Nephron (organoid): ENCODE results near the gene PLD1.

Experiments
- H3K27ac Mint-ChIP-seq, 3 experiments: 2 replicates each; pipeline ENCODE4 v1.8.0; 2020; ENCODE audit warnings: mixed read lengths in 3 of 3, mild to moderate bottlenecking in 2 of 3, moderate library complexity in 1 of 3
- H3K27me3 Mint-ChIP-seq: 2 replicates; pipeline ENCODE4 v1.8.0; 2021; ENCODE audit warnings: low read depth, mild to moderate bottlenecking, moderate library complexity, mixed read lengths
- H3K36me3 Mint-ChIP-seq: 2 replicates; pipeline ENCODE4 v1.8.0; 2020; ENCODE audit warnings: low read depth, mixed read lengths
- H3K4me1 Mint-ChIP-seq: 2 replicates; pipeline ENCODE4 v1.8.0; 2020; ENCODE audit warnings: mixed read lengths
- H3K4me3 Mint-ChIP-seq, 3 experiments: 2 replicates each; pipeline ENCODE4 v1.8.0; 2020; ENCODE audit warnings: mild to moderate bottlenecking in 3 of 3, mixed read lengths in 3 of 3, moderate library complexity in 2 of 3
- H3K9me3 Mint-ChIP-seq: 2 replicates; pipeline ENCODE4 v1.8.0; 2020; ENCODE audit warnings: mixed read lengths
- TF ChIP-seq, protein P1 (sequence below), 3 experiments: fragments of 200-600 bp; sonication (generic); IDR thresholded peaks; one replicate each; pipeline ENCODE4 v1.5.0; 2021; ENCODE audit warnings: antibody characterized with exemption in 3 of 3; ENCODE audit not compliant: unreplicated experiment in 3 of 3

The PLD1 gene

DNA sequence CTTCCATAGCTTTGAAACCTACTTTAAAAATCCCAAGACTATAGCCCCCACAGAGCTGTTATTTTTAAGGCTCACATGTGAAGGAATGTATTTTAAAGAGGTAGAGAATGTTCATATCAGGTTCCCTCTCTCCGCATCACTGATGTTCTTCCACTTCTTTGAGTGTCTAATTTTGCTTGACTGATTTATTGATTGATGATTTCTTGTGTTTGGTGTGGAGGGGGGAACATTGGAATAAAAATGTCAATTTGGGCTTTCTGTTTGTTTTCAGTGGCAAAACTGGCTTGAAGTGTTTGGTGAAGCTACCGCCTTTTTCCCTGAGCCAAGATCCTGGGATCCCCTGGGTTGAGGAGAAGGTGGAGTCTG lies 30.1 kb upstream of the PLD1 start:
- peaks cover 26% of the 10 kb centered on the region for H3K4me1 Mint-ChIP-seq
- H3K36me3 Mint-ChIP-seq: no peaks in the 10 kb centered on the region
- no peaks in the 10 kb centered on the region for H3K9me3 Mint-ChIP-seq
- no peaks in the 10 kb centered on the region for H3K27me3 Mint-ChIP-seq
- TF ChIP-seq, protein P1, sequence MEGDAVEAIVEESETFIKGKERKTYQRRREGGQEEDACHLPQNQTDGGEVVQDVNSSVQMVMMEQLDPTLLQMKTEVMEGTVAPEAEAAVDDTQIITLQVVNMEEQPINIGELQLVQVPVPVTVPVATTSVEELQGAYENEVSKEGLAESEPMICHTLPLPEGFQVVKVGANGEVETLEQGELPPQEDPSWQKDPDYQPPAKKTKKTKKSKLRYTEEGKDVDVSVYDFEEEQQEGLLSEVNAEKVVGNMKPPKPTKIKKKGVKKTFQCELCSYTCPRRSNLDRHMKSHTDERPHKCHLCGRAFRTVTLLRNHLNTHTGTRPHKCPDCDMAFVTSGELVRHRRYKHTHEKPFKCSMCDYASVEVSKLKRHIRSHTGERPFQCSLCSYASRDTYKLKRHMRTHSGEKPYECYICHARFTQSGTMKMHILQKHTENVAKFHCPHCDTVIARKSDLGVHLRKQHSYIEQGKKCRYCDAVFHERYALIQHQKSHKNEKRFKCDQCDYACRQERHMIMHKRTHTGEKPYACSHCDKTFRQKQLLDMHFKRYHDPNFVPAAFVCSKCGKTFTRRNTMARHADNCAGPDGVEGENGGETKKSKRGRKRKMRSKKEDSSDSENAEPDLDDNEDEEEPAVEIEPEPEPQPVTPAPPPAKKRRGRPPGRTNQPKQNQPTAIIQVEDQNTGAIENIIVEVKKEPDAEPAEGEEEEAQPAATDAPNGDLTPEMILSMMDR (IDR thresholded peaks at IDR 0.05; ENCODE audit: unreplicated experiment in 3 of 3): no peak
- H3K4me3 Mint-ChIP-seq: no peak overlapping the region
- H3K27ac Mint-ChIP-seq: peak overlapping the region in 2 of 3 experiments; percentile 7 to 47

DNA sequence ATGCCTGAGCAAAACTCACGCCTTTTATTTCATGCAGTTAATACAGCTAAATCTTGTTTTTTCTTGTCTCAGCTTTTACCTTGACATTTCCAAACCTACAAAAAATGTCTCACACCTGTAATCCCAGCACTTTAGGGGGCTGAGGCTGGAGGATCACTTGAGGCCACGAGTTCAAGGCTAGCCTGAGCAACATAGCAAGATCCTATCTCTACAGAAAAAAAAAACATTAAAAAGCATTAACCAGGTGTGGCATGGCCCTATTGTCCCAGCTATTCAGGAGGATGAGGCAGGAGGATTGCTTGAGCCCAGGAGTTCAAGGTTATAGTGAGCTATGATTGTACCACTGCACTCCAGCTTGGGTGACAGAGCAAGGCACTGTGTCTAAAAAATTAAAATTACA lies 29.0 kb upstream of the PLD1 start:
- TF ChIP-seq, protein P1 (IDR thresholded peaks at IDR 0.05; ENCODE audit: unreplicated experiment in 3 of 3): no peak
- no peaks in the 10 kb centered on the region for H3K36me3 Mint-ChIP-seq
- no peak overlapping the region for H3K4me3 Mint-ChIP-seq
- H3K4me1 Mint-ChIP-seq: peaks cover 31% of the 10 kb centered on the region
- H3K27ac Mint-ChIP-seq: no peak overlapping the region
- H3K9me3 Mint-ChIP-seq: no peaks in the 10 kb centered on the region
- H3K27me3 Mint-ChIP-seq: no peaks in the 10 kb centered on the region

DNA sequence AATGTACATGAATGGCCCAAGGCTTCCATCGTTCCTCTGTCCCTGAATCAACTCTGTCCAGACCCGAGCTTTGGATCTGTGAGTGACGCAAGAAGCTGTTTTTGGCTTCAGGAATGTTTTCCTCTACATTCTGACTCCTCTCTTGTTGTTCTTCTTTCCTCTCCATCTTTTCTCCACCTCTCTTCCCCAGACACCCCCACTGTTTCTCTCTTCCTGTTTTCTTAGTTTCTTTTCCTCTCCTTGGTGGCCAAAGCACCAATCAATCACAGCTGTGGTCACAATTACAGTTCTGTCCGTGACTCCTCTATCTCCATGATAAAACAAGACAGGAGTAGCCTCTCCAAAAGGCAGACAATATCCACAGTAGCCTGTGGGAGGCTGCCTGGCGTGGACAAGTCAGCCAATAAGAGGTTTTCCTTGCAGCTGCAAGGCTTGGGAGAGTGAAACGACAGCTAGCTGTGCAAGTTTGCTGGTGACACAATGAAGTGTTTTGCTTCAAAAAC lies 28.0 kb upstream of the PLD1 start:
- H3K36me3 Mint-ChIP-seq: no peaks in the 10 kb centered on the region
- peak overlapping the region; percentile 47 to 67 (median 49) for H3K4me3 Mint-ChIP-seq
- TF ChIP-seq, protein P1 (IDR thresholded peaks at IDR 0.05; ENCODE audit: unreplicated experiment in 3 of 3): peak in 2 of 3 experiments; percentile 18 to 23
- H3K9me3 Mint-ChIP-seq: no peaks in the 10 kb centered on the region
- no peaks in the 10 kb centered on the region for H3K27me3 Mint-ChIP-seq
- peaks cover 37% of the 10 kb centered on the region for H3K4me1 Mint-ChIP-seq
- H3K27ac Mint-ChIP-seq: peak overlapping the region; percentile 57 to 91 (median 79)

DNA sequence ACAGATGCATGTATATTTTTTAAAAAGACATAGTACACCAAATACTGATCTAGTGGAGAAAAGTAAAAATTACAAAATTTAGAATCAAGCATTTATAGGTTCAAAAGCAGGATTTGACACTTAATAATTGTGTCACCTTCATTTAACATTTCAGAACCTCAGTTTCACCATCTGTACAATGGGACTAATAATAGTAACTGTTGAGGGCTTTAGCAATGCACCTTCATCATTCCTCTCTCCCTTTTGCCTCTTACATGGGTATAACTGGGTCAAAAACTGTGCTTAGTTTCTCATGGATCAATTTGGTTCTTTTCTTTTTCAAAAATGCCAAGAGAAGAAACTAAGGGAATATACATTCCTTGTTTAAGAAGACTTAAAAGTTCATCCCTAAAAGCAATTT lies 27.4 kb upstream of the PLD1 start:
- H3K4me3 Mint-ChIP-seq: no peak overlapping the region
- H3K9me3 Mint-ChIP-seq: no peaks in the 10 kb centered on the region
- TF ChIP-seq, protein P1 (IDR thresholded peaks at IDR 0.05; ENCODE audit: unreplicated experiment in 3 of 3): no peak
- no peaks in the 10 kb centered on the region for H3K27me3 Mint-ChIP-seq
- peak overlapping the region; percentile 57 to 91 (median 79) for H3K27ac Mint-ChIP-seq
- no peaks in the 10 kb centered on the region for H3K36me3 Mint-ChIP-seq
- H3K4me1 Mint-ChIP-seq: peaks cover 41% of the 10 kb centered on the region

DNA sequence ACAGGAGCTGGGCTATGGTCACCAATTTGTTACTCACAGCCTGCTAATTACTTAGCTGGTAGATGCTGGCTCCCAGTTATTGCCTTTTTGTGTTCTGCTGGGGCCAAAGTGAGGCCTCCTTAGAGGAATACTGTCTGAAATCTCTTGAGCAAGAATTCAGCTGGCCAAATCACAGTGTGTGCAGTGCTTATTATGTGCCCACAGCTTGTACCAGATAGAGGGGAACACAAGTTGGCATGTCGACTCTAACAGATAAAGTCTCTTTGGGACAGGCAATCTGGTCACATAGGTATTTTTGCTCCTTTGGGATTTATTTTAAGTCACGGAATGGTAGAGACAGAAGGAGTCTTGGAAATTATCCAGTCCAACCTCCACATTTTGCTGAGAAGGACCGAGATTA lies 26.6 kb upstream of the PLD1 start:
- Mint-ChIP-seq H3K36me3 (no peaks in the 10 kb centered on the region), H3K27me3 (no peaks in the 10 kb centered on the region), H3K27ac (no peak overlapping the region), H3K4me3 (no peak overlapping the region), H3K9me3 (no peaks in the 10 kb centered on the region), H3K4me1 (peaks cover 42% of the 10 kb centered on the region)
- TF ChIP-seq, protein P1 (IDR thresholded peaks at IDR 0.05; ENCODE audit: unreplicated experiment in 3 of 3): no peak

DNA sequence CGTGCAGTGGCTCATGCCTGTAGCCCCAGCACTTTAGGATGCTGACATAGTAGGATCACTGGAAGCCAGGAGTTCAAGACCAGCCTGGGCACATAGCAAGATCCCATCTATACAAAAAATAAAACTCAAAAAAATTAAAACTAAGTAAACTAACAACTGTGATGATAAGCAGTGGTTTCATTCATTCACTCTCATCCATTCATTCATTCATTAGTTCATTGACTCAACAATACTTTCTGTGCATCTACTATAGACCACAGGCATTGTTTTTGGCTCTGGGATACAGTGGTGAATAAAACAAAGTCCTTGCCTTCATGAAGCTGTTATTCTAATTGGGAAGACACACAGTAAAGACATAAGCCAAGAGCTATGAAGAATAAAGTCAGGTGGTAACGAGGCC lies 25.3 kb upstream of the PLD1 start:
- TF ChIP-seq, protein P1 (IDR thresholded peaks at IDR 0.05; ENCODE audit: unreplicated experiment in 3 of 3): no peak
- H3K4me3 Mint-ChIP-seq: no peak overlapping the region
- H3K27me3 Mint-ChIP-seq: no peaks in the 10 kb centered on the region

More for the DNA sequence above, 25.3 kb upstream of the PLD1 start:
- Mint-ChIP-seq H3K4me1 (peaks cover 34% of the 10 kb centered on the region), H3K27ac (no peak overlapping the region), H3K36me3 (no peaks in the 10 kb centered on the region), H3K9me3 (no peaks in the 10 kb centered on the region)
